ENCODE results near the gene ZBTB38.

DNA sequence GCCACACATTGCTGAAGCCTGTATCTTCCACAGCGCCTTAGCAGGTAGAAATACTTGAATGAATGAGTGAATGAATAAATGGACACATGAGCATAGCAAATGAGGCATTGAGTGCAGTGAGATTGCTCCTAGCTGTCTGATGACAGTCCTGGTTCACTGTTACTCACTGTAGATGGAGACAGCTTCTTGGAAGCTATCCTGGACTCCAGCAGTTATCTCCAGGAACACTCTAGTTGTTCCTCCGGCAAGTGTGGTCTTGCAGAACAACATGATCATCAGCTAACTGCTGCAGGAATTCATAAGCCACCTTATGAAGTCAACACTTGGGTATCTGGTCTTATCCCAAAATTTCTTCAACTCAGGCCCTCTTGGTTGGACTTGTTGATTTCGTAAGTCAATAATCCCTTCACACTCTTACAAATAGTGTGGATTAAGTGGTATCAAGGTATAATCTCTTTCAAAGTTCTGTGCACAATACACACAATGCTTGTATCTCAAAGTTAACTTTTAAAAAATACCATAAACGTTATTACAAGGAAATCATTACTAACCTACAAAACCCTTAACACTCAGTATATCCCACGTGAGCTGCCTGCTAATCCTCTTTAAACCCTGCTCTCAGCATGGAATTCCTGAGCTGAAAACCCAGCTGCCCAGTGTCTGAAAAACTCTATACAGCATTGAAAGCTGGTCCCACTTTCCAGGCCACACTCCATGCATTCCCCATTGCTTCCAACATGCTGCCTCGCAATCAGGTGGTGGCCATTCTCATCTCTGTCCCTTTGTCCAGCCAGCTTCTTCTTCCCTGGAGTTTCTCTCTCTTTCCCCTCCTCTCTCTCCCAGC lies 14.4 kb upstream of the ZBTB38 start:
- TF ChIP-seq, protein P1, sequence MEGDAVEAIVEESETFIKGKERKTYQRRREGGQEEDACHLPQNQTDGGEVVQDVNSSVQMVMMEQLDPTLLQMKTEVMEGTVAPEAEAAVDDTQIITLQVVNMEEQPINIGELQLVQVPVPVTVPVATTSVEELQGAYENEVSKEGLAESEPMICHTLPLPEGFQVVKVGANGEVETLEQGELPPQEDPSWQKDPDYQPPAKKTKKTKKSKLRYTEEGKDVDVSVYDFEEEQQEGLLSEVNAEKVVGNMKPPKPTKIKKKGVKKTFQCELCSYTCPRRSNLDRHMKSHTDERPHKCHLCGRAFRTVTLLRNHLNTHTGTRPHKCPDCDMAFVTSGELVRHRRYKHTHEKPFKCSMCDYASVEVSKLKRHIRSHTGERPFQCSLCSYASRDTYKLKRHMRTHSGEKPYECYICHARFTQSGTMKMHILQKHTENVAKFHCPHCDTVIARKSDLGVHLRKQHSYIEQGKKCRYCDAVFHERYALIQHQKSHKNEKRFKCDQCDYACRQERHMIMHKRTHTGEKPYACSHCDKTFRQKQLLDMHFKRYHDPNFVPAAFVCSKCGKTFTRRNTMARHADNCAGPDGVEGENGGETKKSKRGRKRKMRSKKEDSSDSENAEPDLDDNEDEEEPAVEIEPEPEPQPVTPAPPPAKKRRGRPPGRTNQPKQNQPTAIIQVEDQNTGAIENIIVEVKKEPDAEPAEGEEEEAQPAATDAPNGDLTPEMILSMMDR (conservative IDR thresholded peaks at IDR 0.05), result no peak
- no peak for TF ChIP-seq ZFX (IDR thresholded peaks at IDR 0.05)
